Measurements from ENCODE around the gene ATXN7L3B.

GRCh38 chr12:74488134-74488533 lies 49.5 kb upstream of the ATXN7L3B start:
- TF ChIP-seq SNAI2 (CRISPR knock-in tag; IDR thresholded peaks at IDR 0.05) = no peak
- TF ChIP-seq PPARA (CRISPR knock-in tag; IDR thresholded peaks at IDR 0.05; ENCODE audit: borderline replicate concordance) = no peak
- no peak for TF ChIP-seq ZC3H10 (CRISPR knock-in tag; IDR thresholded peaks at IDR 0.05)
- no peak for TF ChIP-seq TSHZ2 (CRISPR knock-in tag; IDR thresholded peaks at IDR 0.05)
- TF ChIP-seq PATZ1 (CRISPR knock-in tag; IDR thresholded peaks at IDR 0.05; ENCODE audit: borderline replicate concordance) = no peak
- no peak for TF ChIP-seq ISL1 (CRISPR knock-in tag; IDR thresholded peaks at IDR 0.05)
- TF ChIP-seq CSRNP3 (CRISPR knock-in tag; IDR thresholded peaks at IDR 0.05) = no peak
- no peak for TF ChIP-seq ZFP3 (CRISPR knock-in tag; IDR thresholded peaks at IDR 0.05)
- TF ChIP-seq ZNF70 (CRISPR knock-in tag; IDR thresholded peaks at IDR 0.05) = no peak
- no peak for TF ChIP-seq TOX (CRISPR knock-in tag; IDR thresholded peaks at IDR 0.05; ENCODE audit: borderline replicate concordance)
- TF ChIP-seq POU6F1 (CRISPR knock-in tag; IDR thresholded peaks at IDR 0.05; ENCODE audit: borderline replicate concordance, low read depth) = no peak
